NCI-H446 treated with DMSO at 0.1 percent for 48 hours (cell line): ENCODE data around the gene ENTPD6.

Experiments
- DNase-seq: peaks from one replicate; lab custom pipeline; 2025; lab: John Stamatoyannopoulos, UW

Gene ENTPD6

DNA sequence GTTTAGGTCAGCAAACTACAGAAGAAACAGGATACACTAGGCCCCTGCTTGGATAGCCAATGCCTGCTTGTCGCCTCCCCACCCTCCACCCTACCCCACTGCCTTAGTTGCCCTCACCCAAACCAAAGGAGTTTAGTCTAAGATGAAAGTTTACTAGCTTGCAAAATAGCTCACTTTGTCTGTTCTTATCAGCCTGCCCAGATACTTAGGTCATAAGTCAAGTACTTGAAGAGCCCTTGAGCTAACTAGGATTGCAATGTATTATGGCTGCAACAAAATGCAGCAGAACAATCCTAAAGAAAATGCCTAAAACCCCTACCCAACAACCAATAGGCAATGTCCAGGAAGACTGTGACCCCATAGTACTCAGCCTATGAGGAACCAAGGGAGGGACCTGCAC is 7.3 kb upstream of the ENTPD6 start:
- DNase-seq = no peak

DNA sequence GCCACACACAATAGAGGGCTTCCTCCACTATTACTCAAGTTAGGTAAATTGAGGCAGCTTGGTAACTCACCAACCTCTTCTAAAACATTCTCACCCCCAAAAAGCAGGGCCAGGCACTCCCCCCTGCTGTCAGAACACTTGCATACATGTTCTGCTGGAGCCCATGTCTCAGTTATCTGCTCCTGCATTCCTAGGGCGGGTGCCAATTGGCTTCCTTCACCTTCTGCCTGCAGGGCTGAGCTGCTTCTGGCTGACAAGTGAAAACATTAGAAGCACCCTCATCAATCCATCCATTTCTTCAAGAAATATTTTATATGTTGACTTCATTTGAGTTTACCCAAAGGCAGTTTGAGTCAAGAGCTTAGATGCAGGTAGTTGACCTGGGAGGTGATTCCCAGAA is 4.5 kb upstream of the ENTPD6 start:
- no peak for DNase-seq

GRCh38 chr20:25191689-25192088 is 3.8 kb upstream of the ENTPD6 start:
- no peak for DNase-seq

DNA sequence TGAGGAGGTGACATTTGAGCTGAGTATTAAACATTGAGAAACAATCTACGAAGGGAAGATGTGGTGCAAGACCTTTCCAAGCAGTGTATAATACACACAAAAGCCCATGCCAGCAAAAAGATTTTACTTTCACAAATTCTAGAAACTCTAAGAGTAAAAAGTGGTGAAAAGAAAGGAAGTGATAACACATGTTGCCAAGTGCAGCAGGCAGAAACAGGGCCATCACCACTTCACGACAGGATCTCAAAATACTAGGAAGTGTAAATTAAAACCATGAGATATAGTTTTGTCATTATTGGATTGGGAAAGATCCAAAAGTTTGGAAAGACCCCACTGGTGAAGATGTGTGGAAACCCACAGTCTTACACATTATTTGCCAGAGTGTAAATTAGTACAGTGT is 1.7 kb upstream of the ENTPD6 start:
- DNase-seq = no peak

DNA sequence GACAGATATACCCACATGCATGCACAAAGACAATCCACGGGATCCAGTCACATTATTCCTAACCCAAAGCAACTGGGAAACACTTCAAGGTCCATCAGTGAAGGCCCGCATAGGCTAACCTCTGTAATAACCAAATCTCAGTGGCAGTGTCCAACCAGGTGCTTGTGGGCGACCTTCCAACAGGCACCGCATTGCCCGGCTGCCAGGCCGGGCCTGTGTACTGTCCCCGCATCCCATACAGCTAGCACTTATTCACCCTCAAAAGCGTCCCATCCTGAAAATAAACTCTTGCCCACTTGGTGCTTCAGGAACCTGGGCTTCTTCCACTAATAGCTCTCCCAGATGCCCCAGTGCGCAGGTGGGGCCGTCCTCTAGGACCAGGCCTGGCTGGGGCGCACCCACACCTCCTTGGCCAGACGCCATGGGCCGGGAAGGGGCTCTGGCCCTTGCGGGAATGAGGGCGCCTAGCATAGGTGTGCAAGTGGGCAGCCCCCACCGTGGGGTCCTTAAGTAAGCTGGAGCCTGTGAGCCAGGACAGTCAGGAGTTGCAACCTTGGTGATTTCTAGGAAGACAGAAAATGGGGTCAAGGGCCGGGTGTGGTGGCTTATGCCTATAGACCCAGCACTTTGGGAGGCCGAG is 1.1 kb upstream of the ENTPD6 start:
- DNase-seq = no peak

DNA sequence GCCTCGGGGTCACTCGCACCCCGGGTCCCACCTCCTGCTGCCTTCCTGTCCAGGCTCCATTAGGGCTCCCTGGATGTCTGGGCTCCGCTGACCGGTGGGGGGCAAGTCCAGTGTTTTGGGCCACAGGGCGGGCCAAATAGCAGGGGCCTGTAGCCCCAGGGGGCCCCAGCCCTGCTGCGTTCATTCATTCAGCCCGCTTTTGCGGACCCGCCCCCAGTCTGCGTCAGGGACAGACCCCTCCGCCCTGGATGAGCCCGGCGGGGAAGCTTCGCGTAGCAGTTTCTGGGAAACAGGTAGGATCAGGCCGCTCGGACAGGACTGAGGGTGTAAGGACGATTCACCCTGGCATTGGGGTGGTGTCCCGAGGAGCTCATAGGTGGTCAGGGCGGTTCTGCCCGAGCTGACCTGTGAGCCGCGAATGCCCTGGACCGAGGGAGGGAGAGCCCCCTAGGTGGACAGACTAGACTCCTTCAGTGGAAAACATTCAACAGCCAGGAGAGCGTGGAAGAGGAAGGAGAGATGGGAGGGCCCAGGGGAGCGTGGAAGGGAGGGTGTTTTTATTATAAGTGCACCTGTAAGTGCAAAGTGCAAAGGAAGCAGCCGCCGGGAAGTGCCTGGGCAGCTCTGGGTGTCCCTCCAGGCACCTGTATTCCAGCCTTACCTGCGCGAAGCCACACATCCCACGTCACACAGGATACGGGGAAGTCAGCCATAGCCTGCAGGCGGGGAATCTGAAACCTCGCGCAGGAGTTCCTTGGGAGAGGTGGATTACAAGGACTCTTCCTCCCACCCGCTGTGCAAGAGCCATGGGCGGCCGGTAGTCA is 662 bp downstream of the ENTPD6 start:
- DNase-seq = no peak

- DNase-seq = no peak
These were observed 1.2 kb downstream of the ENTPD6 start for GRCh38 chr20:25196786-25197120.

DNA sequence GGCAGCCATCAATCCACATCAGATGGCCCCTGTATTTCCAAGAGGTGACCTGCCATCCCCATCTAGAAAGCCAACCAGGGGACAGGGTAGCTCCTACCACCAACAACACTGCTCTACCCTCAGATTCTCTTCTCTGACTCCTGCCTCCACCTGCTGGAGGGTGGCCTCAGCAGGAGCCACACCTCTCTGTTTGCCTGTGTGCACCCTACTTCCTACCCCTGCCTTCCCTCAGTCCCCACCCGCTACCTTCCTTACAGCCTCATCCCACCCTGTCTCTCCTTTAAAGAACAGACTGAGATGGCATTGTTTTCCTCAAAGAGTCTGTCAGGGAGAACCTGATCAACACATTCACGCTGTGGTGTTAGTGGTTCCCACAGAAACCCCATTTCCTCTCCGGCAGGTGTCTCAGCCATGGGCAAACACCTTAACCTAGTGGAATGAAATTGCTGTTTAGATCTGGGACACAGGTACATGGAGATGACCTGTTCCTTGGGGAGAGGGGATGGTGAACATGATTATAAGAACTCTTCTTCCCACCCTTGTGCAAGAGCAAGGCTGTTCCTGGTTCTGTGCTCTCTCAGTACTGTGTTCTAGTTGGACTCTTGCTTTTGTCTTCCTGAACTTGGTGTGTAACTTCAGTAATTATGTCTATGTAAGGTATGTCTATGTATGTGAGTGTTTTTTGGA is 1.8 kb downstream of the ENTPD6 start:
- no peak for DNase-seq

GRCh38 chr20:25197870-25198190 is 2.3 kb downstream of the ENTPD6 start:
- no peak for DNase-seq

DNA sequence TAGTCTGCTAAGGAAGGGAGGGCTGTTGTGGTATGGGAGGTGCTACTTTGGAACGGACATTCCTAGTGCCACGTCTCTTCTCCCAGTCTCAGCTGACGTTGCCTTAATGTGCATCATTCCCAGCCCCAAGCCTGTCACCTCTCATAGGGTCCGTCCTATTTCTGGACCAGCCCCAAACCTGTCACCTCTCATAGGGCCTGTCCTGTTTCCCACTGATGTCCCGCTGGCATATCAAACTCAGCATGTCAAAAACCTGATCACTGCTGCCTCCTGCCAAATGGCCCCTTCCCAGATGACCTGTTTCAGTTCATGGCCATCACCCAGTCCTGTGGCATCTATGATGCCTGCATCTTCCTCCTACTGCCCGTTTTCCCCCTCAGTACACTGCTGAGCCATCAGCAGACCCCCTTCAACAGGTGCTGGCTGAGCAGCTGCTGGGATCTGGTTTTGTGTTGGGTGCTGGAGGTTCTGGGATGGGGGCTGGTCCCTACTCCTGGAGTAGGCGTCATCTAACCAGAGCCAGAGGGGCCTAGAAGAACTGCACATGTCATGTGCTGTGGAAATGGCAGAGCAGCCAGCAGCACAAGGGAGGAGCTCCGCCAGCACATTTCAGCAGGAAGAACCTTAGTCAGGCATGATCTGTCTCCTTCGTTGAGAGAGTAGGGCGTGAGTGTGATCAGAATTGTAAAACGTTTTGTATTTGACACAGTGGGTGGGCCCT is 3.3 kb downstream of the ENTPD6 start:
- no peak for DNase-seq

GRCh38 chr20:25199473-25200260 is 4.2 kb downstream of the ENTPD6 start:
- no peak for DNase-seq

DNA sequence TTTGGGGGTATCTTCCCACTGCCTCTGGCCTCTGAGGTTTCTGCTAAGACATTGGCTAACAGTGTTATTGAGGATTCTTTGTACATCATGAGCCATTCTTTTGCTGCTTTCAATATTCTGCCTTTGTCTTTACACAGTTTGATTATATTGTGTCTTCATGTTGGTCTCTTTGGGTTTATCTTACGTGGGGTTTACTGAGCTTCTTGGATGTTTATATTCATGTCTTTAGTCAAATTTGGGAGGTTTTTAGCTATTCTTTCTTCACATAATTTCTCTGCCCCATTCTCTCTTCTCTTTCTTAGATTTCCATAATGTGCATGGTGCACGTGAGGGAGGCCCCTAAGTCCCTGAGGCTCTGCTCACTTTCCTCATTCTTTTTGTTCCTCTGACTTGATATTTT is 7.6 kb downstream of the ENTPD6 start:
- DNase-seq = no peak

GRCh38 chr20:25203871-25204320 is 8.4 kb downstream of the ENTPD6 start:
- no peak for DNase-seq

GRCh38 chr20:25204550-25205276 is 9.2 kb downstream of the ENTPD6 start:
- no peak for DNase-seq

GRCh38 chr20:25205277-25206062 is 10.0 kb downstream of the ENTPD6 start:
- DNase-seq = no peak

DNA sequence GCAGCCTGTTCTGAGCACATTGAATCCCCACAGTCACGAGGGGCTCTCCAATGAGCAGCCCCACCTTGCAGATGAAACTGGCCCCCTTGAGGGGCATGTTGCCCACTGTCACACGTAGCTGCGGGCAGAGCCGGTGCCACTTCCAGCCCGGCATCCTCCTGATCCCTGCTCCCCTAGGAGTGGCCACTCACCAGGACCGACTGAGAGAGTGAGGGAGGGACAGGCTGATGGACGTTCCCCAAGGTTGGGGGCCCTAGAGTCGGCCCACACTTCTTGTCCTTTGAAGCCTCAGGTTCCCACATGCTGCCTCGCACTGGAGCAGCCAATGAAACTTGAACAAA is 10.5 kb downstream of the ENTPD6 start:
- DNase-seq = no peak

DNA sequence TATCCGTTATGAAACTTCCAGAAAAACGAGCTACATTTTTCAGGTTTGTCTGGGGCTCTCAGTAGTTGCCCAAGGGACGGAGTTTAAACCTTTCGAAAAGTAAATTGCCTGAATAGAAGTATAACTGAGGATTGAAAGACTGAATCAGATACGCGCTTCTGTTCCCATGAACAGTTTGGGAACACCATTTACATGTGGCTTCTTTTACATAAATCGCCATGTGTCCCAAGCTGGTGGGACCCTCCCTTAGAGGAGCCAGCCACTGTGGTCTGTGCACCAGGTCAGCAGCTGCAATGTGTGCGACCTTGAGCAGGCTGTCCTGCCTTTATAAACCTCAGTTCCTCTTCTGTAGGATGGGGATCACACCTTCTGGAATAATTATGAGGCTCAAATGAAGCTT is 11.0 kb downstream of the ENTPD6 start:
- DNase-seq = no peak

- no peak for DNase-seq
These were observed 11.8 kb downstream of the ENTPD6 start for GRCh38 chr20:25207149-25207959.

GRCh38 chr20:25207960-25208534 is 12.5 kb downstream of the ENTPD6 start:
- no peak for DNase-seq
